Left colon (tissue), 2 donors: ENCODE measurements around the gene ZC2HC1B. TPM values are rescaled to one million over a fixed set of nuclear protein-coding genes. Genes with fewer than 3 reads are reported as not detected.
"Not testable (repeated sequence)": the region's sequence is repeated elsewhere in the genome, so short reads cannot be mapped to it uniquely, and the experiment has no call there.

Experiments used
- ATAC-seq: fragments of 200-7000 bp; cut with Tn5 transposase; one replicate; pipeline ENCODE4 v1.9.1; 2020; ENCODE audit warnings: mild to moderate bottlenecking, moderate library complexity
- DNase-seq, 2 donors: peaks; one replicate each; pipeline ENCODE4 v3.0.0-alpha.2; 2020
- intact Hi-C, 2 donors: fragments of 100-400 bp; cut with DNase I in 1 of 2; cut with micrococcal nuclease in 1 of 2; formaldehyde crosslinking; loops; one replicate each; pipeline versions ENCODE4 v1.11.2 to v1.14.0; 2022; cut with DNase I, micrococcal nuclease
- total RNA-seq, 2 donors: library from RNA; stranded (reverse); fragmentation: NEBNext Ultra II Directional; extraction: Animal tissue kit (Norgen Biotek cat#: 25700); gene quantifications; one replicate each; pipeline ENCODE4 v1.2.1, GENCODE V29; 2021
- donor health status: DM: no; HTN: no; CAD: no.
- donor health status: DM: yes; HTN: yes; CAD: no.

ZC2HC1B gene
- total RNA-seq, 2 donors from 2014 or later: not detected

DNA sequence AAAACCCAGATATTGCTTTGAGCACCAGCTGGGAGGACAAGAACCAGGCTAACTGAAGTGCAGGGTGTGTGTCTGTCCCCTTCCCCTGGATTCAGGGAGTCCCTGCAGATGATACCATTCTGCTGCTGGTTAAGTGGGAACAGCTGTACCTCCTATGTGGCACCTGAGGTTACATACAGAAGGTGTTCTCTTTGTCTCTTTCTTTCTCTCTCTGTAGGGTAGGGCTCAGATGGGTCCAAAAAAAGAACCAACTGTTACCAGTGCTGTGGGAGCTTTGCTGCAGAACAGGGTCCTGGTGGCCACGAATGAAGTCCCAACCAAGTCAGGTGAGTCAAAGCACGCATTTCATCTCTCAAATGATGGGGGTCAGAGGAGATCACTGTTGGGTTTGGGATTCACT is 38.6 kb downstream of the ZC2HC1B start:
- ATAC-seq: no peak
- no peak for DNase-seq
- intact Hi-C loops: no loop called here

DNA sequence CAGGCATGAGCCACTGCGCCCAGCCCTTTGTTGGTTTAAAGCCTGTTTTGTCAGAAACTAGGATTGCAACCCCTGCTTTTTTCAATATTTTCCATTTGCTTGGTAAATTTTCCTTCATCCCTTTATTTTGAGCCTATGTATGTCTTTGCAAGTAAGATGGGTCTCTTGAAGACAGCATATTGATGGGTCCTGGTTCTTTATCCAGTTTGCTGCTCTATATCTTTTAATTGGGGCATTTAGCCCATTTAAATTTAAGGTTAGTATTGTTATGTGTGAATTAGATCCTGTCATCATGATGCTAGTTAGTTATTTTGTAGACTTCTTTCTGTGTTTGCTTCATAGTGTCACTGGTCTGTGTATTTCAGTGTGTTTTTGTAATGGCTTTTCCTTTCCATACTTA is 46.8 kb downstream of the ZC2HC1B start:
- DNase-seq: no peak
- intact Hi-C loops: no loop called here

DNA sequence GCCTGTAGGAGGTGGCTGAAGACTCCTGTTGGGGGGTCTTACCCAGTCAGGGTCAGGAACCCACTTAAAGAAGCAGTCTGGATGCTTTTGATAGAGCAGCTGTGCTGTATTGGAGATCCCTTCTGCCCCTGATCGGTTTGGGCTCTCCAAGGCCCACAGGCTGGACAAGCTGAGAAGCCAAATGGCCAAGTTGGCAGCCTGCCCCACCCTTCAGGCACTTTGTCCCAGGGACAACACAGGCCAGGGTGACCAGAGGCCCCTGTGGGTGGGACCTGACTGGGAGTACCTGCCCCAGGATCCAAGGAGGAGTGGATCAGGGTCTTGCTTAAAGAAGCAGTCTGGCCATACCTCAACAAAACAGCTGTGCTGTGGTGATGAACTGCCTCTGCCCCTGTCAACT is 48.4 kb downstream of the ZC2HC1B start:
- DNase-seq (no peak), ATAC-seq (no peak)
- intact Hi-C loops: no loop called here

More for the DNA sequence above, 46.8 kb downstream of the ZC2HC1B start:
- ATAC-seq: no peak

DNA sequence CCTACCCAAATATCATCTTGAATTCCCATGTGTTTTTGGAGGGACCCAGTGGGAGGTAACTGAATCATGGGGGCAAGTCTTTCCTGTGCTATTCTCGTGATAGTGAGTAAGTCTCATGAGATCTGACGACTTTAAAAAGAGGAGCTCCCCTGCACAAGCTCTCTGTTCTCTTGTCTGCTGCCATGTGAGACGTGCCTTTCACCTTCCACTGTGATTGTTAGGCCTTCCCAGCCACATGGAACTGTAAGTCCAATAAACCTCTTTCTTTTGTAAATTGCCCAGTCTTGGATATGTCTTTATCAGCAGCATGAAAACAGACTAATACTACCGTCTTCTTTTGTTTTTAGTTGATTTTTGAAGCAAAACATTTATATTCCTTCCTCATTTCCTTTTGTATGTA is 52.8 kb downstream of the ZC2HC1B start:
- intact Hi-C loops, ATAC-seq, DNase-seq: not testable (repeated sequence)

DNA sequence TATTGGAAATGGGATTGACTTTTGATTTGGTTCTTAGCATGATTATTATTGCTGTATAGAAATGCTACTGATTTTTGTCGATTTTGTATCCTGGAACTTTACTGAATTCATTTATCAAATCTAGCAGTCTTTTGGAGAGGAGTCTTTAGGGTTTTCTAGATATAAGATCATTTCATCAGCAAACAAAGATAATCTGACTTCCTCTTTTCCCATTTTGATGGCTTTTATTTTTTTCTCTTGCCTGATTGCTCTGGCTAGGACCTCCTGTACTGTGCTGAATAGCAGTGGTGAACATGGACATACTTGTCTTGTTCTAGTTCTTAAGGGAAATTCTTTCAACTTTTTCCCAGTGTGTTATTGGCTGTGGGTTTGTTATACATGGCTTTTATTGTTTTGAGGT is 64.6 kb downstream of the ZC2HC1B start:
- ATAC-seq (no peak), DNase-seq (no peak)
- intact Hi-C loops: no loop called here

DNA sequence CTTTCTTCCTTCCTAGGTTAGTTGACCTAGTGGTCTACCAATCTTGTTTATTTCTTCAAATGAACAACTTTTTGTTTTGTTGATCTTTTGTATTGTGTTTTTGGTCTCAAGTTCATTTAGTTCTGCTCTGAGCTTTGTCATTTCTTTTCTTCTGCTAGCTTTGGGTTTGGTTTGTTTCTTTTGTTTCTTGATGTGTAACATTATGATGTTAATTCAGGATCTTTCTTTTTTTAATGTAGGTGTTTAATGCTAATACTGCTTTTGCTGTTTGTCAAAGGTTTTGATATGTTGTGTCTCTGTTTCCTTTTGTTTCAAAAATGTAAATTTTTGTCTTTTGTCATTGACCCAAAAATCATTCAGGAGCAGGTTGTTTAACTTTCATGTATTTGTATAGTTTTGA is 65.7 kb downstream of the ZC2HC1B start:
- ATAC-seq (no peak), DNase-seq (no peak)
- intact Hi-C loops: no loop called here

DNA sequence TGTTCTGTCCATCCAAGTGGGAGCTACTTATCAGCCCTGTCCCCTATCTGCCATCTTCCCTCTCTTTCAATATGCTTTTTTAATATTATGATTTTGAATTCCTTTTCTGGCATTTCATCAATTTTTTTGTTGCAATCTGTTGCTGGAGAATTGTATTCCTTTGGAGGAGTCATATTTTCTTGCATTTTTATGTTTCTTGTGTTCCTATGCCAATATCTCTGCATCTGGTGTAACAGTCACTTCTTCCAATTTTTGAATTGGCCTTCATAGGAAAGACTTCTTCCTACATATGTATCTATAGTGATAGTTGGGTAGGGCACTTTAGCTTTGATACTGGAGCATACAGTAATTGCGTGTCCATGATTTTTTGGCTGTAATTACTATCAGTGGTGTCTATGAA is 70.1 kb downstream of the ZC2HC1B start:
- no peak for DNase-seq
- intact Hi-C loops: no loop called here
- ATAC-seq: no peak

DNA sequence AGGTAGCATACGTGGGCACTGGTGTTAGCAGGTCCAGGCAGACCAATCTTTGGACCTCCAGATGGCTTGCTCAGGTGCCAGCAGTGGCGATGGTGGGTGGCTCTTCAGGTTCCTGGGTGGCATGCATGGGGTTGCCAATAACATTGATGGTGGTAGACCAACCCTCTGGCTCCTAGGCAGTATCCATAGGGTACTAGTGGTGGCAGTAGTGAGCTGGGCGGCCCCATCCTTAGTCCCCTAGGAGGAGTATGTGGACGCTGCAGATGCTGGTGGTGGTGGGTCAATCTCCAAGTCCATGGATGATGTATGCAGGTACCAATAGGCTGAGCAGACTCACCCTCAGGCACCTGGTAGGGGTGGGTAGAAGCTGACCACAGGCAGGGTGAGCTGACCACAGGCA is 70.6 kb downstream of the ZC2HC1B start:
- intact Hi-C loops: no loop called here
- ATAC-seq: no peak

DNA sequence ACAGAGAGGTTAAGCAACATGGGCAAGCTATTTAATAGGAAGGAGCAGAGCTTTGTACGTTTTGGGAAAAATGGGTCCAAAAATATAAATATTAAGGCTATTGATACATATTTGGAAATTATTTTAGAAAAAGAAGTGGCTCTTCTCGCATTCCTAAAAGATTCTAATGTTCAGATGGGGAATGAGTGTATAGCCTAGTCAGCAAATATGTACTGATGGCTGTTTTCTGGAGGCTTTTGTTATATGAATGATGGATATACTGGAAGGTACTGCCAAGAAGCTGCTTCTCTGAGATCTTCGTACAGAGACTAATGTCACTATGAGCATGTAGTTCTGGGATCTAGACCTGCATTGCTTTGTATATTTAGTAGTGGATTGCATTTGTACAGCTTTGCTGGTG is 72.1 kb downstream of the ZC2HC1B start:
- no peak for ATAC-seq
- no peak for DNase-seq
- intact Hi-C loops: no loop called here

More for the DNA sequence above, 70.6 kb downstream of the ZC2HC1B start:
- DNase-seq: no peak

DNA sequence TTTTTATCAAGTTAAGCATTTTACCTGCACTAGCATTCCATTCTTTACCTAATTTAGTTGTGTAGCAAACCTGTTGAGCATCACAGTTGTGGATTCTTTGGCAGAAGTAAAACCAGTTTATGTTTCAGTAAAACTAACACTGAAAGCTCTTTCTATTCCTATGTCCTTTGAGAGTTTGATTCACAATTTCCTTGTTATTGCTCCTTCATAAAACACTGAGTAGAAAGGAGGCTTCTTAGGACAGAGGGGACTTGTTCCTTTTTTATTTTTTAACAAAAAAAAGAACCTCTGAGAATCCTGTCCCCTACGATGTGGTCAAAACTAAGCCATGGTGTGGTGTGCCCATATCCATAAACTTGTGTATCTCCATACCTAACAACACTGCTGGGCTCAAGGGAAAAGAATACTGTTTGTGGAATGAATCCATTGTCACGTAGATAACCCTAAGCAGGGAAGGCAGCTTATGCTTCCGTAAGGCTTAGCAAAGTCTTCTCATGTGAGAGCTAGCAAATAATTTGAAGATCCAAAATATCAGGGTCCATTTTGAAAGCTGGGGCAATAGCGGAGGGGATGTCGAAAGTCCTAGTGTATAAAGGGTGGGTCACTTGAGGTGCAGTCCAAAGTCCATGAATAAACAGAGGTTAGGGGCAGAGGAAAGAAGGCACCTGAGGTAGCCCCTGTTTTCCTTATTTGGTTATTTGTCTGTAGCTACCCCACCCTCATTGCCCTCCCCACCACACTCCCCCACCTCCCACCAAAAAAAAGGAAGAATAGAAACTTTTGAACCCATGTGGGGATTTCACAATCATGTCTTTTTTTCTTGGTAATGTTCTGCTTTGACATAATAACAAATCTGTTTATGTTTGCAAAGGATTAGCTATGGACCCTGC is 72.7 kb downstream of the ZC2HC1B start:
- intact Hi-C loops: no loop called here
- no peak for DNase-seq
- no peak for ATAC-seq

DNA sequence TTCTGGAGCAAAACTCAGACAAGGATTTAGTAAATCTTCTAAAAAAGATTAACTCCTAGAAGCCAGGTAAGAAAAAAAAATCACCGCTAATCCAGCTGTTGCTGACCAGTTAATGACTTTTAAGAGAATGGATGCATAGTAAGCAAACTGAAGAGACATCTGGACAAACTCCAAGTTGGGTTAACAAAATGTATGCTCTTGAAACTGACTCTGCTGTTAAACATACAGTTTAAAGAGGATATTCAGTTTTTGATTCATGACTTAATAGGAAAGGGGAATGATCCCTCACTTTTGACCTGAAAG is 73.3 kb downstream of the ZC2HC1B start:
- intact Hi-C loops: no loop called here
- ATAC-seq (no peak), DNase-seq (no peak)

DNA sequence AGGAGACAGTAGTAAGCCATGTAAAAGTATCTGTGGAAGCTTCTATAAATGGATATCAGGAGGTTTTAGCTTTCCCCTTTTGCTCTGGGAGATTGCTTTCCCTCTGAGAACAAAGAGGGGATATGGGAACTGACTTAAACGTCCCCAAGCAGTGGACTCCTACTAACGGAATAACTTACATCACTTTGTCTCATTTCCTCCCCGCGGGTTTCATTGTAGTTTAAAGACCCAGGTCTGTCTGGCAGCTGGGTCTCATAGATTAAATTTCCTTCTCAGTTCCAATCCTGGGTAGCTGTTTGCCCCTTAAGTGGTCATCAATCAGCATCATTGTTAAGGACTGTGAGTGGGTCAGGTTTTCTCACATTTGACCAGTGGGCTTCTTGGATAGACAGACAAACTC is 75.1 kb downstream of the ZC2HC1B start:
- DNase-seq: no peak
- ATAC-seq: no peak
- intact Hi-C loops: no loop called here

DNA sequence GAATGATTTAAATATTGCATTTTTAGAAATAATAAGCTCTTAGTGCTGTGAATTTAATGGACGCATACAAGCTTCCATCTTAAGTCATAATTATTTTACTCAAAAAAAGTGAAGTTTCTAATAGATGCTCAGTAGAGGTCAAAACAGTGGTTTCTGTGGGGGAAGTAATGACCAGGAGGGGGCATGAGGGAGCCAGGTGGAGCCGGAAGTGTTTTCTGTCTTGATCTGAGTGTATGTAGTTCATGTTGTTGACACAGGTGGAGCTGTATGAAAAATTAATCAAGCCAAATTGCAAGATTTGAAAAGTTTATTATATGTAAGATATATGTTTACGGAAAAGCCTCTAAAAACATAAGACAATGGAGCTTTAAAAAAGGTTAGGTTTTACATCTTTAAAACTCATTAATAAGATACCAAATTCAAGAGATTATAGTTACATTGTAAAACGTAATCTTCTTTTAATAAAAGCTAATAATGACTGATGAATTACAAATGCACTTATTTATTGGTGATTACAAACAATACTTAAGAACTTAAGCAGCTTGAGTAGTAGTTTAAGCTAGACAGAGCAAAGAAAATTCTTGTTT is 75.8 kb downstream of the ZC2HC1B start:
- DNase-seq (peak in 1 of 2 donors; percentile 63), ATAC-seq (peak; percentile 93)
- intact Hi-C loops: loop anchor here in 1 of 2 donors (10.0 kb wide), 1 partner anchor 75 kb away; no protein-coding TSS in a partner anchor

DNA sequence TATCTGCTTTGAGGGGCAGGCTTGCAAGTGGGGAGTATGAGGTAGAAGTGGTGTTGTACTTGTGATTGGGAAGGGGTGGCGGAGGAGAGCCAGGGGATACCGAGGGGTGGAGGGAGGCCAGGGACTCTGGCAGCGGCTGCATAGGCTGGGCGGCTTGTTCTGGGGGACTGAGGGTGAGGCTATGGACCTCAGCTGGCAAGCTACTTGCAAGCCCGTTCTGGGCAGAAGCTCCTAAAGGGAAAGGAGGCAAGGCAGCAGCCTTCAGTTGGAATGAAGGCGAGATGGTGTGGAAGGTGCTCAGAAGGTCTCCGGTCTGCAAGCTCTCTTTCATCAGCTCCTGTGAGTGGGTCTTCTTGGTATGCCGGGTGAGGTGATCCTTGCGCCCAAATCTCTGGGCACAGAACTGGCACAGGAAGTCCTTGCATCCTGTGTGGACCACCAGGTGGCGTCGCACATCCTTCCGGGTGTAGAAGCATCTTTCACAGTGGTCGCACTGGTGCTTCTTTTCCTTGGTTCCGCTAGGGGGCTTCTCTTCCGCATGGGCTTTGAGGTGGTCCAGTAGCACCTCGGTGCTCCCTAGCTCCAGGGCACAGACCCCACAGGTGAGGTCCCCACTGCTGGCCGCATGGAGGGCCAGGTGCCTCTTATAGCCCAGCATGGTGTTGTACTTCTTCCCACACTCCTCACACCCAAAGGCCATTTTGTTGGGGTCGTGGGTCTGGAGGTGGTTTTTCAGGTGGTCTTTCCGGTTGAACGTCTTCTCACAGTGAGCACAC is 77.8 kb downstream of the ZC2HC1B start:
- intact Hi-C loops: loop anchor here in 1 of 2 donors (10.0 kb wide), 1 partner anchor 73 kb away; no protein-coding TSS in a partner anchor
- ATAC-seq (peak; percentile 68), DNase-seq (peak; percentile 40 to 77)

DNA sequence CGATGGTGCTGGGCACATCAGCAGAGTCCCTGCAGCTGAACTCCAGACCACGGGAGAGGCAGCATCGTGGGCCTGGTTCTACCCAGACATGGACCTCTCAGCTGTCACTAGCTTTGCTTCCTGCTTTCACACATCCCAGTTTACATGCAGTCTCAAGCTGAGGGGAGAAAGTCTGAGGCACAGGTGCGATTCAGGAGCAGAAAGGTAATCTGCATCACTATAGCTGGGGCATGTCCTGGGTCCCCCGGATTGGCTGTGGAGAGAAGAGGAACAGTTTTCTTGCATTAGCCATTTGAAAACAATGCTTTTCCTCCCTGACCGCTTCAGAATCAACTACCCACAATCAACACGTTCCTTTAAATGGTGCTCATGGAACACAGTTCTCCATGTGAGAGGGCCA is 83.9 kb downstream of the ZC2HC1B start:
- DNase-seq: no peak
- intact Hi-C loops: loop anchor here in 1 of 2 donors (10.0 kb wide), 1 partner anchor 67 kb away; no protein-coding TSS in a partner anchor
- no peak for ATAC-seq

DNA sequence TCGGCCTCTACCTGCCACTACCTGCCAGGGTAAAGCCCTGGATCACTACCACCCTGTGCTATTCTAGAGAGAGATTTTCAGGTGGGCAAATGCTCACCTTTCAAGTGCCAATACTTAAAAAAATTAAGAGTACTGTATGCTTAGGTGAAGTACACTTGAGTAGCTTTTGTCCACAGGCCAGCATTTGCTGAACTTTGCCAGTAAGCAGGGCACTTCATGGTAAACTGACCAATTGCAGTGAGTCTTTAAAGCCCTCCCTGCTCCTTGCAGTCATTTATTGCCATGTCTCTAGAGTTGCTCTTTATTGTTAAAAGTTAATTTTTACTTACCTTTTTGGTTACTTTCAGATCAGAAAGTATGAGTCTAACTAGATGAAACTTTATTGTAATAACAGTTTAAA is 85.3 kb downstream of the ZC2HC1B start:
- intact Hi-C loops: loop anchor here in 1 of 2 donors (10.0 kb wide), 1 partner anchor 65 kb away; no protein-coding TSS in a partner anchor
- DNase-seq (no peak), ATAC-seq (peak; percentile 75)

DNA sequence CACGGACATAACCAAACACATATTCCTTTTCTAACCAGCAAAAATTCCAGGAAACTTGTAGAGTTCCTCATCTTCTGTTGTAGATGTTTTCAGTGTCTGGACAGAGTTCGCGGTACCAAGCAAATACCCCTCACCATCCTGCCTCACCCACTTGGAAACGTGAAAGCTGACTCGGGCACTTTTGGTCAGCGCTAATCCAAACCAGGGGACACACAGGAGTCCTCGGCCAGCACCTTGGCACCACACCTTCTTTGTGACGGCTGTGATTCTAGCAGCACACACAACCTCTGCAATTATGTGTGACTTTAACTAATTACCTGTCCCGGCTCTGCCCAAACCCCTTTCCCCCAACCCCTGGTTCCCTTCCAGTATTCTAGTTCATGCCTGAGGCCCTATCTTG is 85.7 kb downstream of the ZC2HC1B start:
- intact Hi-C loops: loop anchor here in 1 of 2 donors (10.0 kb wide), 1 partner anchor 65 kb away; no protein-coding TSS in a partner anchor
- peak; percentile 42 for ATAC-seq
- no peak for DNase-seq

DNA sequence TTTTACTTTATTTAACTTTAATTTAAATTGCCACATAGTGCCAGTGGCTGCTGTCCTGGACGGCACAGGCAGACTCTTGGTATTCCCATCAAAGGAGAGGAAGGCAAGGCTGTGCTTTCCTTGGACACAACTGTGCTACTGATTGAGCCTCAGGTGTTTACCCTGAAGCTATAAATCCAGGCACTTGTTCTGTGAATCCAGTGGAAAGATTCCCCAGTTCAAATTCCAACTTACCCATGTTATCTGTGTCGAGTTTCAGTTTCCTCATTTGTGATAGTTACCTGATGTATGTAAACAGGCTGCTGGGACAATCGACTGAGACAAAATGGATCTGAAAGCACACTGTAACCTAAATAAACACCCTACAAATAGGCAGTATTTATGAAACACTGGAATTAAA is 86.6 kb downstream of the ZC2HC1B start:
- DNase-seq: no peak

DNA sequence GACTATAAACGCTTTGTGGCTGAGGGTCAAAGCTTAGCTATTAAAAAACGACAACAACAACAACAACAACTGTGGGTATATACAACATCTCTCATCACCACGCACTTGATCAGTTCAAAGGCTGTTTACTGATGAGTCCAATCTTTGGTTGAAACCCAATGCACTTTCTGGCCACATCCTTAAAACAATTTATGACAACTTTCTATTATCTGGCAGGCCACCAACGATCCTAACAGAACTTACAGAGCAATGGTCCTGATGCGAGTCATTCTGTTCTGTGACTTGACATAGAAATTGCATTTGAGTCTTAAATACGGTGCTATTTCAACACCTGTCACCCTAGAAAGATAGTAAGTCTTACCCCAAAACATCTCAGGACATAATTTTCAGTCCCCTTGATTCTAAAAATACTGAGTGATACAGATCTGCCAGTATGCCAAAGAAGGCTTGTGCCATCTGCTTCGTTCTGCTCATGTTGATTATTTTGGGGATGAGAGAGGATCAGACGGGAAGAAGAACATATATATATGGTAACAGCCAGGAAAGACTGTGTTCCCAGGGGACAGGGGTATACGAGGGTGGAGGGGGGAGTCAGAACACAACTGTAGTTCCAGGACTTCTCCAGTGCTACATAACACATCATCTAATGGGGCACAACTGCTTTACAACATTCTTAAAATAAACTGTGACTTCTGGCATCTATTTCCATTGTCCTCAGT is 87.9 kb downstream of the ZC2HC1B start:
- no peak for DNase-seq
- no peak for ATAC-seq
- intact Hi-C loops: no loop called here

More for the DNA sequence above, 86.6 kb downstream of the ZC2HC1B start:
- intact Hi-C loops: no loop called here
- peak; percentile 85 for ATAC-seq
